SK-N-SH treated with all-trans-retinoic acid at 6 μM for 48 hours (cell line): ENCODE data around the gene TEKT5.

Experiments
- ARNTL ChIP-seq: fragments of 450-650 bp; formaldehyde crosslinking; IDR thresholded peaks from 2 replicates; pipeline ENCODE4 v1.5.0; 2020; ENCODE audit warnings: low read depth, mild to moderate bottlenecking, moderate library complexity, borderline replicate concordance
- BACH2 ChIP-seq: fragments of 250-450 bp; sonication (Bioruptor Pico); IDR thresholded peaks from 2 replicates; pipeline ENCODE4 v1.9.0; 2021; ENCODE audit warnings: mild to moderate bottlenecking, borderline replicate concordance
- CSDC2 ChIP-seq: fragments of 250-450 bp; sonication (Bioruptor Pico); IDR thresholded peaks from 2 replicates; pipeline ENCODE4 v1.5.0; 2020; ENCODE audit warnings: mild to moderate bottlenecking, moderate library complexity
- ISL1 ChIP-seq: fragments of 250-450 bp; sonication (Bioruptor Pico); IDR thresholded peaks from 2 replicates; pipeline ENCODE4 v2.1.2; 2022; ENCODE audit warnings: mild to moderate bottlenecking, moderate library complexity
- OSR1 ChIP-seq: fragments of 250-450 bp; sonication (Bioruptor Pico); IDR thresholded peaks from 2 replicates; pipeline ENCODE4 v1.8.0; 2022; ENCODE audit warnings: moderate library complexity, mild to moderate bottlenecking, inconsistent platforms
- RARB ChIP-seq: fragments of 250-450 bp; sonication (Bioruptor Pico); IDR thresholded peaks from 2 replicates; pipeline ENCODE4 v1.8.0; 2021; ENCODE audit warnings: mild to moderate bottlenecking, moderate library complexity
- SNAI2 ChIP-seq: fragments of 250-450 bp; sonication (Bioruptor Pico); IDR thresholded peaks from 2 replicates; pipeline ENCODE4 v1.5.0; 2020; ENCODE audit warnings: mild to moderate bottlenecking, moderate library complexity
- ZC3H10 ChIP-seq: fragments of 250-450 bp; sonication (Bioruptor Pico); IDR thresholded peaks from 2 replicates; pipeline ENCODE4 v1.5.1; 2021; ENCODE audit warnings: mild to moderate bottlenecking, moderate library complexity
- ZFP3 ChIP-seq: fragments of 250-450 bp; sonication (Bioruptor Pico); IDR thresholded peaks from 2 replicates; pipeline ENCODE4 v1.5.0; 2020; ENCODE audit warnings: mild to moderate bottlenecking, moderate library complexity
- ZFP30 ChIP-seq: fragments of 450-650 bp; formaldehyde crosslinking; IDR thresholded peaks from 2 replicates; pipeline ENCODE4 v1.5.0; 2022; ENCODE audit warnings: mild to moderate bottlenecking, moderate library complexity
- ZNF8 ChIP-seq: fragments of 450-650 bp; formaldehyde crosslinking; IDR thresholded peaks from 2 replicates; pipeline ENCODE4 v1.5.0; 2020; ENCODE audit warnings: mild to moderate bottlenecking, moderate library complexity
- TF ChIP-seq, protein P1 (sequence below): fragments of 250-450 bp; sonication (Bioruptor Pico); IDR thresholded peaks from 2 replicates; pipeline ENCODE4 v1.5.1; 2020; ENCODE audit warnings: low read depth, mild to moderate bottlenecking, moderate library complexity
- TF ChIP-seq, protein P2 (sequence below): fragments of 250-450 bp; sonication (Bioruptor Pico); IDR thresholded peaks from 2 replicates; pipeline ENCODE4 v1.8.0; 2020; ENCODE audit warnings: mild to moderate bottlenecking, moderate library complexity, borderline replicate concordance
- TF ChIP-seq, protein P3 (sequence below): fragments of 250-450 bp; sonication (Bioruptor Pico); IDR thresholded peaks from 2 replicates; pipeline ENCODE4 v1.5.0; 2020; ENCODE audit warnings: mild to moderate bottlenecking, moderate library complexity

DNA sequence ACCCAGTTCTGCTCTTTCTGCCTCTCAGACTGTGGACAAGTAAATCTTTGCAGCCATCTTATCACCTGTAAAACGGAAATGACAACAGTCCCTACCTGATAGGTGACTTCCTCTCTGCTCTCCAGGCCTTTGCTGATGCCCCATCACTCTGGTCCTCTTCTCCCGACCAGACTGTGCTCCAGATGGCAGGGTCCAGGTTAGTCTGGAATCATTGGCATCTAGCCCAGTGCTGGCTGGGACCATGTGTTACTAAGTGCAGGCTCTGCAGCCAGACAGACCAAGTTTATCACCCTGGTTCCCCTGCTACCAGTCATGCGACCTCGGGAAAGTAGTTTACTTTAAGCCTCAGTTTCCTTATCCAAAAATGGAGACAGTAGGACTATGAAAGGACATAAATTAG is 47.1 kb upstream of the TEKT5 start:
- TF ChIP-seq BACH2 (CRISPR knock-in tag), result 0 out of 2 replicates have a peak, but pooled peaks have one; percentile 23
- TF ChIP-seq ARNTL (CRISPR knock-in tag), result no peak
- TF ChIP-seq, protein P1, sequence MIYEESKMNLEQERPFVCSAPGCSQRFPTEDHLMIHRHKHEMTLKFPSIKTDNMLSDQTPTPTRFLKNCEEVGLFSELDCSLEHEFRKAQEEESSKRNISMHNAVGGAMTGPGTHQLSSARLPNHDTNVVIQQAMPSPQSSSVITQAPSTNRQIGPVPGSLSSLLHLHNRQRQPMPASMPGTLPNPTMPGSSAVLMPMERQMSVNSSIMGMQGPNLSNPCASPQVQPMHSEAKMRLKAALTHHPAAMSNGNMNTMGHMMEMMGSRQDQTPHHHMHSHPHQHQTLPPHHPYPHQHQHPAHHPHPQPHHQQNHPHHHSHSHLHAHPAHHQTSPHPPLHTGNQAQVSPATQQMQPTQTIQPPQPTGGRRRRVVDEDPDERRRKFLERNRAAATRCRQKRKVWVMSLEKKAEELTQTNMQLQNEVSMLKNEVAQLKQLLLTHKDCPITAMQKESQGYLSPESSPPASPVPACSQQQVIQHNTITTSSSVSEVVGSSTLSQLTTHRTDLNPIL, result no peak
- TF ChIP-seq, protein P2, sequence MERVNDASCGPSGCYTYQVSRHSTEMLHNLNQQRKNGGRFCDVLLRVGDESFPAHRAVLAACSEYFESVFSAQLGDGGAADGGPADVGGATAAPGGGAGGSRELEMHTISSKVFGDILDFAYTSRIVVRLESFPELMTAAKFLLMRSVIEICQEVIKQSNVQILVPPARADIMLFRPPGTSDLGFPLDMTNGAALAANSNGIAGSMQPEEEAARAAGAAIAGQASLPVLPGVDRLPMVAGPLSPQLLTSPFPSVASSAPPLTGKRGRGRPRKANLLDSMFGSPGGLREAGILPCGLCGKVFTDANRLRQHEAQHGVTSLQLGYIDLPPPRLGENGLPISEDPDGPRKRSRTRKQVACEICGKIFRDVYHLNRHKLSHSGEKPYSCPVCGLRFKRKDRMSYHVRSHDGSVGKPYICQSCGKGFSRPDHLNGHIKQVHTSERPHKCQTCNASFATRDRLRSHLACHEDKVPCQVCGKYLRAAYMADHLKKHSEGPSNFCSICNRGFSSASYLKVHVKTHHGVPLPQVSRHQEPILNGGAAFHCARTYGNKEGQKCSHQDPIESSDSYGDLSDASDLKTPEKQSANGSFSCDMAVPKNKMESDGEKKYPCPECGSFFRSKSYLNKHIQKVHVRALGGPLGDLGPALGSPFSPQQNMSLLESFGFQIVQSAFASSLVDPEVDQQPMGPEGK, result no peak
- TF ChIP-seq, protein P3, sequence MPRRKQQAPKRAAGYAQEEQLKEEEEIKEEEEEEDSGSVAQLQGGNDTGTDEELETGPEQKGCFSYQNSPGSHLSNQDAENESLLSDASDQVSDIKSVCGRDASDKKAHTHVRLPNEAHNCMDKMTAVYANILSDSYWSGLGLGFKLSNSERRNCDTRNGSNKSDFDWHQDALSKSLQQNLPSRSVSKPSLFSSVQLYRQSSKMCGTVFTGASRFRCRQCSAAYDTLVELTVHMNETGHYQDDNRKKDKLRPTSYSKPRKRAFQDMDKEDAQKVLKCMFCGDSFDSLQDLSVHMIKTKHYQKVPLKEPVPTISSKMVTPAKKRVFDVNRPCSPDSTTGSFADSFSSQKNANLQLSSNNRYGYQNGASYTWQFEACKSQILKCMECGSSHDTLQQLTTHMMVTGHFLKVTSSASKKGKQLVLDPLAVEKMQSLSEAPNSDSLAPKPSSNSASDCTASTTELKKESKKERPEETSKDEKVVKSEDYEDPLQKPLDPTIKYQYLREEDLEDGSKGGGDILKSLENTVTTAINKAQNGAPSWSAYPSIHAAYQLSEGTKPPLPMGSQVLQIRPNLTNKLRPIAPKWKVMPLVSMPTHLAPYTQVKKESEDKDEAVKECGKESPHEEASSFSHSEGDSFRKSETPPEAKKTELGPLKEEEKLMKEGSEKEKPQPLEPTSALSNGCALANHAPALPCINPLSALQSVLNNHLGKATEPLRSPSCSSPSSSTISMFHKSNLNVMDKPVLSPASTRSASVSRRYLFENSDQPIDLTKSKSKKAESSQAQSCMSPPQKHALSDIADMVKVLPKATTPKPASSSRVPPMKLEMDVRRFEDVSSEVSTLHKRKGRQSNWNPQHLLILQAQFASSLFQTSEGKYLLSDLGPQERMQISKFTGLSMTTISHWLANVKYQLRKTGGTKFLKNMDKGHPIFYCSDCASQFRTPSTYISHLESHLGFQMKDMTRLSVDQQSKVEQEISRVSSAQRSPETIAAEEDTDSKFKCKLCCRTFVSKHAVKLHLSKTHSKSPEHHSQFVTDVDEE (CRISPR knock-in tag), result peak; percentile 64; the same call in 1 of the 2 replicates
- no peak for TF ChIP-seq CSDC2 (CRISPR knock-in tag)
- TF ChIP-seq ZC3H10, result no peak
- TF ChIP-seq ZFP3, result no peak
- no peak for TF ChIP-seq SNAI2 (CRISPR knock-in tag)
- TF ChIP-seq ISL1 (CRISPR knock-in tag), result no peak
- TF ChIP-seq RARB (CRISPR knock-in tag), result no peak
- no peak for TF ChIP-seq ZFP30 (CRISPR knock-in tag)
- TF ChIP-seq OSR1 (CRISPR knock-in tag), result no peak
- no peak for TF ChIP-seq ZNF8 (CRISPR knock-in tag)
